ENCODE measurements around the gene S100A1. TPM values are rescaled to one million over a fixed set of nuclear protein-coding genes. Genes with fewer than 3 reads are reported as not detected.

Gene S100A1
- total and polyA plus RNA-seq, 2 of the 8 experiments (the other 6 are each of a cell fraction or from before 2014, with no cell fraction given), result 2.0 TPM; not detected in 1

- peak within 1 kb of the TSS; percentile 30; the same call in 1 of the 2 replicates for H2AFZ ChIP-seq (ENCODE audit: low read length)
- FAIRE-seq, result peak; percentile 36
- TF ChIP-seq POLR2A (IDR thresholded peaks at IDR 0.05; ENCODE audit: control extremely low read depth in 1 of 2, low read depth in 2 of 2, low read length in 2 of 2), result peak; percentile 82 to 97
- peak; percentile 76; the same call in 1 of the 2 replicates for TF ChIP-seq JUND (IDR thresholded peaks at IDR 0.05; ENCODE audit: low read length)
- TF ChIP-seq POLR2AphosphoS5 (IDR thresholded peaks at IDR 0.05; ENCODE audit: low read depth, low read length), result peak; percentile 75
- TF ChIP-seq RFX5 (IDR thresholded peaks at IDR 0.05; ENCODE audit: borderline replicate concordance, low read depth, low read length), result no peak
- no peak for TF ChIP-seq KDM1A (IDR thresholded peaks at IDR 0.05; ENCODE audit: borderline replicate concordance, low read length)
- no peak for TF ChIP-seq CHD2 (IDR thresholded peaks at IDR 0.05; ENCODE audit: low read length)
- TF ChIP-seq RAD21 (IDR thresholded peaks at IDR 0.05 in 1 of 2, conservative IDR thresholded peaks at IDR 0.05 in 1 of 2; ENCODE audit: low read depth in 2 of 2, low read length in 2 of 2), result no peak
- peak; percentile 100 for TF ChIP-seq YY1 (IDR thresholded peaks at IDR 0.05; ENCODE audit: low read depth, low read length)
- TF ChIP-seq JUN (IDR thresholded peaks at IDR 0.05; ENCODE audit: low read depth, low read length), result no peak
- no peak for TF ChIP-seq ZNF274 (IDR thresholded peaks at IDR 0.05; ENCODE audit: borderline replicate concordance, extremely low read depth, low read length)
- peak; percentile 93 for TF ChIP-seq TAF1 (IDR thresholded peaks at IDR 0.05; ENCODE audit: low read depth, low read length)
Measured at GRCh38 chr1:153633754-153634665, 5.8 kb downstream of the S100A1 start, which contains the start of gene CHTOP. TSS of gene CHTOP (plus strand) at chr1:153634066. CDS start at chr1:153636589, 2,523 bp downstream.

More at GRCh38 chr1:153633754-153634665, 5.8 kb downstream of the S100A1 start, which contains the start of gene CHTOP:
- peak within 1 kb of the TSS; percentile 98 for H2BK5ac ChIP-seq (ENCODE audit: low read depth, low read length)
- H4K8ac ChIP-seq (ENCODE audit: extremely low read depth, insufficient read depth, low read length), result peak within 1 kb of the TSS; percentile 100; the same call in 1 of the 2 replicates
- H2BK20ac ChIP-seq (ENCODE audit: low read length), result no peak within 1 kb of the TSS
- H4K20me1 ChIP-seq (replicated peaks in 1 of 2; ENCODE audit: control insufficient read depth in 1 of 2, insufficient read depth in 2 of 2, low read length in 2 of 2), result peaks cover 0 to 1% of the 10 kb centered on the region in 2 experiments
- no peaks in the 10 kb centered on the region; the same call in 1 of the 2 replicates for H3K23me2 ChIP-seq (ENCODE audit: low read depth, low read length)
- peak within 1 kb of the TSS; percentile 77; the same call in 1 of the 2 replicates for H2BK12ac ChIP-seq (ENCODE audit: low read depth, low read length)
- H3K36me3 ChIP-seq (ENCODE audit: control insufficient read depth in 2 of 4, insufficient read depth in 4 of 4, low read length in 3 of 4), result peaks cover 21 to 32% (median 28%) of the 10 kb centered on the region in 4 experiments
- peak within 1 kb of the TSS; percentile 73 to 100 (median 97) for H3K4me3 ChIP-seq (ENCODE audit: extremely low read depth in 1 of 4, insufficient read depth in 2 of 4, low read depth in 3 of 4, low read length in 4 of 4)
- ChIA-PET POLR2A (ENCODE audit: partially characterized antibody) (interaction anchor here (0.7 to 15.6 kb wide), 51 partner anchors 8 to 586 kb away, joined by 3 to 261 read pairs (median 4); partner anchors contain the start of genes CRTC2, ILF2, INTS3 and S100A14), CTCF (ENCODE audit: partially characterized antibody) (interaction anchor here (0.8 to 2.9 kb wide), 18 partner anchors 7 to 279 kb away, joined by 3 to 13 read pairs (median 3); partner anchors contain the start of genes S100A13 and S100A6)
- no peaks in the 10 kb centered on the region for H3K79me1 ChIP-seq (ENCODE audit: low read depth, low read length)
- peaks cover 0 to 5% (median 5%) of the 10 kb centered on the region in 4 experiments; a peak in 5 of 7 replicates for H3K4me1 ChIP-seq (replicated peaks in 1 of 4; ENCODE audit: control insufficient read depth in 3 of 4, insufficient read depth in 4 of 4, low read length in 3 of 4)
- peak within 1 kb of the TSS; percentile 100; the same call in 1 of the 2 replicates for H2BK15ac ChIP-seq (ENCODE audit: low read length)
- peak within 1 kb of the TSS; percentile 33 to 71 for H3K4me2 ChIP-seq (ENCODE audit: insufficient read depth in 1 of 2, low read depth in 2 of 2, low read length in 2 of 2)
- 2% methylated on average over 62 of the region's 65 CpGs; no CpG with 5 or more reads in 1 of the 2 experiments for WGBS, 2 experiments (ENCODE audit: extremely low coverage in 1 of 2, insufficient coverage in 1 of 2, insufficient read length in 1 of 2, insufficient replicate concordance in 2 of 2, low coverage in 1 of 2, low lambda C conversion rate in 2 of 2, missing lambda C conversion rate in 1 of 2)
- peak within 1 kb of the TSS; percentile 98 for H4K5ac ChIP-seq (ENCODE audit: insufficient read length, low read depth, low read length)
- peak; percentile 98 to 100 for DNase-seq (ENCODE audit: low read depth in 1 of 2, low spot score in 2 of 2)
- no peaks in the 10 kb centered on the region for H3K9me3 ChIP-seq (ENCODE audit: insufficient read depth in 2 of 2, low read depth in 1 of 2, low read length in 1 of 2)
- H3K14ac ChIP-seq (ENCODE audit: insufficient read length), result peak within 1 kb of the TSS; percentile 5
- peak within 1 kb of the TSS; percentile 94 to 100 (median 100) for H3K9ac ChIP-seq (replicated peaks in 1 of 4; ENCODE audit: extremely low read depth in 1 of 4, low read depth in 3 of 4, low read length in 3 of 4)
- peak within 1 kb of the TSS; percentile 98 for H4K91ac ChIP-seq (replicated peaks; ENCODE audit: insufficient read length, low read length)
- no peaks in the 10 kb centered on the region for H3K27me3 ChIP-seq (replicated peaks in 1 of 4; ENCODE audit: control insufficient read depth in 3 of 4, extremely low read depth in 1 of 4, insufficient read depth in 3 of 4, low read length in 3 of 4)
- peaks cover 0 to 39% of the 10 kb centered on the region in 2 experiments; a peak in 3 of 4 replicates for H3K79me2 ChIP-seq (ENCODE audit: control insufficient read depth in 1 of 2, insufficient read depth in 2 of 2, low read length in 2 of 2)
- no peak within 1 kb of the TSS for H3K23ac ChIP-seq (ENCODE audit: insufficient read length)
- peak within 1 kb of the TSS; percentile 73 for H3K18ac ChIP-seq (ENCODE audit: extremely low read depth, low read length)
- H2AK5ac ChIP-seq (ENCODE audit: low read depth, low read length), result peak within 1 kb of the TSS; percentile 77; the same call in 1 of the 2 replicates
- peak within 1 kb of the TSS; percentile 96 for H3K56ac ChIP-seq (replicated peaks; ENCODE audit: insufficient read length, low read depth, low read length)
- H3K4ac ChIP-seq (replicated peaks; ENCODE audit: insufficient read length, low read depth, low read length), result peak within 1 kb of the TSS; percentile 96
- H3K27ac ChIP-seq (ENCODE audit: low read depth, low read length), result peak within 1 kb of the TSS; percentile 100
- peak within 1 kb of the TSS; percentile 25 for H2BK120ac ChIP-seq (replicated peaks; ENCODE audit: low read depth, low read length)

Data from H1 (cell line).